ENCODE measurements around the gene ZNF766.
"Not testable (repeated sequence)": the region's sequence is repeated elsewhere in the genome, so short reads cannot be mapped to it uniquely, and the experiment has no call there.

The ZNF766 gene

DNA sequence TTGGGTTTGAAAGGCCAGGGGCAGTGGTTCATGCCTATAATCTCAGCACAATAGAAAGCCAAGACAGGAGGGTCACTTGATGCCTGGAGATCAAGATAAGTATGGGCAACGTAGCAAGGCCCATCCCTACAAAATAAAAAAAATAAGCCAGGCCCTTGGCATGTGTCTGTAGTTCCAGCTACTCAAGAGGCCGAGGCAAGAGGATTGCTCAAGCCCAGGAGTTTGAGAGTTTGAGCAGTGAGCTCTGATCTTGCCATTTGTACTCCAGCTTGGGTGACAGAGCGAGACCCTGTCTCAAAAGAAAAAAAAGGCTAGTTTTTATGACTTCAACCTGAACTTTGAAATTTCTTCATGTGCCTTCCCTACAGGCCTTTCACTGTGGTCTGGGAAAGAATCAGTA is 22.4 kb downstream of the ZNF766 start:
- ChIA-PET CTCF (no interaction called here), POLR2A (no interaction called here)
- no peak overlapping the region for H3K4me3 ChIP-seq (ENCODE audit: low read depth, low read length)
- no peak for DNase-seq (ENCODE audit: low read depth, low spot score)
- TF ChIP-seq, protein P1, sequence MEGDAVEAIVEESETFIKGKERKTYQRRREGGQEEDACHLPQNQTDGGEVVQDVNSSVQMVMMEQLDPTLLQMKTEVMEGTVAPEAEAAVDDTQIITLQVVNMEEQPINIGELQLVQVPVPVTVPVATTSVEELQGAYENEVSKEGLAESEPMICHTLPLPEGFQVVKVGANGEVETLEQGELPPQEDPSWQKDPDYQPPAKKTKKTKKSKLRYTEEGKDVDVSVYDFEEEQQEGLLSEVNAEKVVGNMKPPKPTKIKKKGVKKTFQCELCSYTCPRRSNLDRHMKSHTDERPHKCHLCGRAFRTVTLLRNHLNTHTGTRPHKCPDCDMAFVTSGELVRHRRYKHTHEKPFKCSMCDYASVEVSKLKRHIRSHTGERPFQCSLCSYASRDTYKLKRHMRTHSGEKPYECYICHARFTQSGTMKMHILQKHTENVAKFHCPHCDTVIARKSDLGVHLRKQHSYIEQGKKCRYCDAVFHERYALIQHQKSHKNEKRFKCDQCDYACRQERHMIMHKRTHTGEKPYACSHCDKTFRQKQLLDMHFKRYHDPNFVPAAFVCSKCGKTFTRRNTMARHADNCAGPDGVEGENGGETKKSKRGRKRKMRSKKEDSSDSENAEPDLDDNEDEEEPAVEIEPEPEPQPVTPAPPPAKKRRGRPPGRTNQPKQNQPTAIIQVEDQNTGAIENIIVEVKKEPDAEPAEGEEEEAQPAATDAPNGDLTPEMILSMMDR (IDR thresholded peaks at IDR 0.05; ENCODE audit: insufficient read depth, low read length, missing control alignments) = no peak

DNA sequence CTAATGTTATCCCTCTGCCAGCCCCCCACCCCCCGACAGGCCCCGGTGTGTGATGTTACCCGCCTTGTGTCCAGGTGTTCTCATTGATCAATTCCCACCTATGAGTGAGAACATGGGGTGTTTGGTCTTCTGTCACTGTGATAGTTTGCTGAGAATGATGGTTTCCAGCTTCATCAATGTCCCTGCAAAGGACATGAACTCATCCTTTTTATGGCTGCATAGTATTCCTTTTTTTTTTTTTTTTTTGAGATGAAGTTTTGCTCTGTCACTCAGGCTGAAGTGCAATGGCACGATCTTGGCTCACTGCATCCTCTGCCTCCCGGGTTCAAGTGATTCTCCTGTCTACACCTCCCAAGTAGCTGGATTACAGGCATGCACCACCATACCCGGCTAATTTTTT is 23.6 kb downstream of the ZNF766 start:
- DNase-seq (ENCODE audit: low read depth, low spot score); POLR2A ChIA-PET; H3K4me3 ChIP-seq (ENCODE audit: low read depth, low read length); CTCF ChIA-PET: not testable (repeated sequence)

DNA sequence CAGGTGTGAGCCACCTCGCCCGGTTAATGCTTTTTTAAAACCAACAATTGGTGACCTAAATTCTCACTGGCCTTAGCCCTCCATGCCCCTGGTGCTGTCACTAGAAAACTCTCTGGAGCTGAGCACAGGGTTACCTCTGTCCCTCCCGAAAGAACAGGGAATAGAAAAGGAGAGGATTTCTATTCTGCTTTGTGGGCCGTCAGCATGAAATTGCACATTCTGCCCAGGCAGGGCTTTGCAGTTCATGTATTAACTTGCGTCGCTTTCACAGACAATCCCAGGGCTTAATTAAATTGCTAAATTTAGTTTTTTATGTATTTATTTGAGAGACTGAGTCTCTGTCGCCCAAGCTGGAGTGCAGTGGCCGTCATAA is 27.0 kb downstream of the ZNF766 start:
- peak overlapping the region; percentile 66 for H3K4me3 ChIP-seq (ENCODE audit: low read depth, low read length)
- DNase-seq (ENCODE audit: low read depth, low spot score) = no peak
- POLR2A ChIA-PET = no interaction called here
- CTCF ChIA-PET = no interaction called here
- TF ChIP-seq, protein P1 (IDR thresholded peaks at IDR 0.05; ENCODE audit: insufficient read depth, low read length, missing control alignments) = no peak

DNA sequence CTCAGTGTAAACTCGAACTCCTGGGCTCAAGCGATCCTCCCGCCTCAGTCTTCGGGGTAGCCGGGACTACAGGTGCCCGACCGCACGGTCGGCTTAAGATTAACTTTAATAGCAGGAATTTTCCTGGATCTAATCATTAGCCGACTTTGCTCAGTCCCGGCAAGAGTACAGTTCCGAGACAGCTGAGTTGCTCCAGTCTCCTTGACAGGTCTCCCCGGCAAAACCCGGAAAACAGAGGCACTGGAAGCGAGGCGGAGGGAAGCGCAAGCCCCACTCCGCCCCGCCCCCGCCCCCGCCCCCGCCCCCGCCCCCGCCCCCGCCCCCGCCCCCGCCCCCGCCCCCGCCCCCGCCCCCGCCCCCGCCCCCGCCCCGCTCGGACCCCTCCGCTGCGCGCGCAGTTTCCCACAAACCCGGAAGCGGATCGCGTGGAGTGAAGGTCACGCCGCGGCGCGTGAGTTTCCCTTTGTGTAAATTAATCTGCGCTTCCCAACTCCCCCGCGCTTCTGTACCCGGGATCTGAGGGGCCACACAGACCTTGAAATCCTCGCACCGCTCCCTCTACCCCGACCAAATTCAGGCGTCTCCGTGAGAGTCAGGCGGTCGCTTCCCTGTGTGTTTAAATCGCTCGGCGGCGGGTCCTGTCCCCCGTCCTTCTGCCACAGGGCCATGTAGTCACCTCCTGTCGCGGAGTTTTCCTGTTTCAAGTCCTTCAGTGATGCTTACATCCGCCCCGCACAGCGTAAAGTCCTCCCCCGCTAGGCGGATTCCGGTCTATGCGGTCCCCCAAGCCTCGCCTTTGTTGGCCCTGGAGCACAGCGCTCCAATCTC is 27.6 kb downstream of the ZNF766 start, which contains the start of gene ZNF480:
Gene ZNF480 (plus strand): TSS at position 397 of the 828 bp plus-strand sequence. CDS start 3,244 bp downstream, outside the sequence.
- TF ChIP-seq, protein P1 (IDR thresholded peaks at IDR 0.05; ENCODE audit: insufficient read depth, low read length, missing control alignments) = peak; percentile 19
- H3K4me3 ChIP-seq (ENCODE audit: low read depth, low read length) = peak within 1 kb of the TSS; percentile 94
- DNase-seq (ENCODE audit: low read depth, low spot score) = peak; percentile 14
- CTCF ChIA-PET = no interaction called here
- POLR2A ChIA-PET = no interaction called here

DNA sequence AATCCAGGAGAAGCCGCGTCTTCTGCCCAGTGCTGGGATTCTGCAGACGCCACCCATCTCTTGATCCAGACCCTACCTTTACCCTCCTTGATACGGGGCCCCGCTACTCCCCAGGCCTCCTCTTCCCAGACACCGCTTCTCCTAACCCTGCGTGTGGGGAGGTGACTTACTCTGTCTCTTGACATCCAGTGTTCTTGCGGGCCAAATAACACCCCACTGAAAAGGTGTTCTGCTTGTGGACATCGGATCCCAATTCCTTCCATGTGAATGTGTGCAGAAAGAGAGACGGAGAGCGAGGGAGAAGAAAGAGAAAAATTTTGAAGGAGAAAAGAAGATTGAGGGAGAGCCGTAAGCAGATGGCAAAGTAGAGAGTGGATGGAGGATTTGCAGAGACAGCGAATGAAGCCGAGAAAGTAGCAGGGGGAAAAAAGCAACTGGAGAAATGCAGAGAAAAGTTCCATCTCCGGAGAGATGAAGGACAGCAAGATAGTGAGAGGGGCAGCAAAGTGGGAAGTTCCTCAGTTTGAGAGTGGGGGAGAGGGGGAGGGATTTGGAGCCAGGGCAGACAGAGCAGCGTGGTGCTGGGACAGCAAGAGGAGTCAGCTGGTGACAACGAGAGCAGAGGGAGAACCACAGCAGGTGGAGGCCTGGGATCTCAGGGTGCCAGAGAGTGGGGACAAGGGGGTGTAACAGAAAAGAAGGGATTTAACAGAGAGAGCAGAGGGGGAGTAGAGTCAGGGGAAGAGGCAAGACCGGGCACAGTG is 28.4 kb downstream of the ZNF766 start:
- no peak for DNase-seq (ENCODE audit: low read depth, low spot score)
- ChIA-PET POLR2A (no interaction called here), CTCF (no interaction called here)
- H3K4me3 ChIP-seq (ENCODE audit: low read depth, low read length) = peak overlapping the region; percentile 94
- TF ChIP-seq, protein P1 (IDR thresholded peaks at IDR 0.05; ENCODE audit: insufficient read depth, low read length, missing control alignments) = no peak

DNA sequence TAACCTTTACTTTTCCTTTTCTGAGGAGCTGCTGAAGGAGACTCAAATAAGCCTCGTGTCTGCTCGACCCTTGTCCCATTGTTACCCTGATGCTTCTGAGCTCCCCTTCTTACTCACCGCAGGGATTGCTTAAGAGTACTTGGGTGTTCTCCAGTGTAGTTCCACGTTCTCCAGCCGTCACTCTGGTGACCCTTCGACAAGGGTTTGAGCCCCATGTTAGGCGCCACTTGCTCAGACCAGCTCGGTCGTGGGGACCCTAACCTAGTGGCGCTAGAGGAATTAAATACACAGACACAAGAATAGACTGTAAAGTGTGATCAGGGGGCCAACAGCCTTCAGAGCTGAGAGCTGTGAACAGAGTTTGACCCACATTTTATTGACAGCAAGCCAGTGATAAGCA is 37.9 kb downstream of the ZNF766 start:
- CTCF ChIA-PET = no interaction called here
- no peak for DNase-seq (ENCODE audit: low read depth, low spot score)

More for the DNA sequence above, 37.9 kb downstream of the ZNF766 start:
- TF ChIP-seq, protein P1 (IDR thresholded peaks at IDR 0.05; ENCODE audit: insufficient read depth, low read length, missing control alignments) = no peak
- no peak overlapping the region for H3K4me3 ChIP-seq (ENCODE audit: low read depth, low read length)
- POLR2A ChIA-PET = interaction anchor here (0.5 kb wide), 1 partner anchor 817 kb away, joined by 7 read pairs; no protein-coding TSS in a partner anchor
